GM18520 (cell line): ENCODE measurements around the gene PAQR9.
"Not testable (repeated sequence)": the region's sequence is repeated elsewhere in the genome, so short reads cannot be mapped to it uniquely, and the experiment has no call there.

Experiments used
- ATAC-seq: cut with Tn5 transposase; IDR thresholded peaks from one replicate; pipeline ENCODE4 v1.9.1; 2021; ENCODE audit not compliant: unreplicated experiment

PAQR9 gene

GRCh38 chr3:142963516-142964448, at the start of gene PAQR9:
PAQR9 (minus strand) TSS chr3:142963674; CDS start chr3:142963336, 338 bp downstream.
- ATAC-seq = no peak

- ATAC-seq = no peak
These were observed 48.2 kb upstream of the PAQR9 start for GRCh38 chr3:143011705-143012104.

- no peak for ATAC-seq
These were observed 46.5 kb upstream of the PAQR9 start for GRCh38 chr3:143010024-143010423.

DNA sequence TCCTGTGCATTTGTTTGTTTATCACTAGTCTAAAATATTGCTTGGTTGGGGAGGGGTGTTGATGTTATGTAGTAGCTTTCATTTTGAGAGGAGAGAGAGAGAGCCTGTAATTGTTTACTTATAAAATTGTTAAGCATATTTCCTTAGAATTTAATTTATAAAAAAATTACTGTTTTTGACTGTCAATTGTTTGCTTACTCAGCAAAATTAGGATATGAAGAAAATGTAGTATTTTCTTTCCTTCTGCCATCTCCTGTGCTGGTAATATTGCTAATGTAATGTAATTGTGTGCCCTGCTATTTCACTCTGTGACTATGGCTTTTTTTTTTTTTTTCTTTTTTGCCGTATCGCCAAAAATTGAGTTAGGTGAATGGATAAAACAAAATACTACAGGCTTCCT, 41.3 kb upstream of the PAQR9 start:
- ATAC-seq = no peak

- ATAC-seq = no peak
These were observed 39.3 kb upstream of the PAQR9 start for GRCh38 chr3:143002727-143003126.

DNA sequence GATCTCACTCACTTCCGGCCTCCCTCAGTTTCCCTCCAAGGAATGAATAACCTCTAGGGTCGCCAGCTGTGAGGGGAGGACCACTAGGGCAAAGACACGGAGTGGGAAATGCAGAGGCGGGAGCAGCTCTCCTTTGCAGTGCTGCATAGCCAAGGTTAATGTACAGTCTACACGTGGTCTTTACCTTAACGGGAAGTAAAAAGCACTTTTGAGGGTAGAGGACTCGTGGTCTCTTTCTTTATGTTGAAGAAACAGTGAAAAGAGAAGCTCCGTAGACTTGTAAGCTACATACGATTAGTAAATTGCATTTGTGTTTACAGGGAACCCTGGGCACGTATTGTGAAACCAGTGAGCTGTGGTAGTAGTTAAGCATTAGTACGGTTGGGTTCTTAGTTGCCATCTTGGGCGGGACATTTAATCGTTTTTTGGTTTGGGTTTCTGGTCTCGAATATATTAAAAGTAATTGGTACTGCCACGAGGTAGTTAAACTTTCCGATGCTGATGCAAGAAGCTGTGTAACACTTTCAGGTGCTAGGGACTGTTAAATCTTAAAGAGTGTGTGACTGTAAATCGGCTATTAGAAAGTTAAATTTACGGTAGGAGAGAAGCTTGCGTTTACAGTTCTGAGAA, 38.7 kb upstream of the PAQR9 start:
- ATAC-seq = peak; percentile 20

DNA sequence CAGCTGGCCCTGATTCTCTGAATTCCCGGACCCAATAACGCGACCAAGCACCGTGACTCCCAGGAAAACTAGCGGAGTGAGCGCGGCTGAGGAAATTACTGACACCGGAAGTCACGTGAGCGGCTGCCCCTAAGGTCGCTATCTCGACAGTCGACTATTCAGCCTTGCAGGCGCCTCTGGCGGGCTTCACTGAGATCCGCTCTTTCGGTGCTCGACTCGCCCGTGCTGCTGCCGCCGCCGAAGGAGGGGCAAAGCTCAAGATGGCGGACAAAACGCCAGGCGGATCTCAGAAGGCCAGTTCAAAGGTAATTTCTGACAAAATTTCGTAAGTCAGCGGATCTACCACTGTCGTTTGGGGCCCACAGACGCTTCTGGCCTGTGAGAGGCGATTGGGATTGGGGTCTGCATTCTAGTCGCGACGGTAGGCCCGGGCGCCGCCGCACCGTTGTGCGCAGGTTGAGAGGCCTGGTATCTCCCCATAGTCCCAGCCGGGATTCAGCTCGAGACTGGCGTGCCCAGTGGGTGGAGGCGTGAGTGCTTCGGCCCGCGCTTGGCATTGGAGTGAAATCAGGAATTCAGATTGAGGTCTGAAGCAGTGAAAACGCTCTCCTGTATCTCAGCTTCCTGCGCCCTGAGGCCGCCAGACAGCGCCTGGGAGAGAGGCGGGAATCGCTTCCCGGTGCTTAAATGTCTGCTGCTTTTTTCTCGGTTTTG, 38.1 kb upstream of the PAQR9 start, which contains the start of gene U2SURP:
Gene U2SURP (plus strand): TSS at position 202 of the 714 bp plus-strand sequence. CDS start 59 bp downstream, at position 261.
- peak; percentile 90 for ATAC-seq

DNA sequence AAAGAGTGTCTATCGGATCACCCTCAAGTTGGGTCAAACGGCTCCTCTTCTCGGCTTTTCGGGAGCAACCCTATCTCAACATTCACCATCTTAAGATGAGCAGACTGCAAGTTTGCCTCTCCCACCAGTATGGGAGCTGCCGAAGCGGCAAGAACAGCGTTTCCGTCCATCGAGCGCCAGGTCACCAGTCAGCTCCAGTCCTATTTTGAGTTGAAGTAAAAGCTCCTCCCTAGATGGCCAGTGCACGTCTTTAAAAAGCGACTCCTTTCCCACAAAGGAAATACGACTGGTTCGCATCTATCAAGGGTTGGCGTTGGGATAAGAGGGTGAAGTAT, 37.5 kb upstream of the PAQR9 start:
- peak; percentile 32 for ATAC-seq

GRCh38 chr3:143000528-143000927, 37.1 kb upstream of the PAQR9 start:
- no peak for ATAC-seq

DNA sequence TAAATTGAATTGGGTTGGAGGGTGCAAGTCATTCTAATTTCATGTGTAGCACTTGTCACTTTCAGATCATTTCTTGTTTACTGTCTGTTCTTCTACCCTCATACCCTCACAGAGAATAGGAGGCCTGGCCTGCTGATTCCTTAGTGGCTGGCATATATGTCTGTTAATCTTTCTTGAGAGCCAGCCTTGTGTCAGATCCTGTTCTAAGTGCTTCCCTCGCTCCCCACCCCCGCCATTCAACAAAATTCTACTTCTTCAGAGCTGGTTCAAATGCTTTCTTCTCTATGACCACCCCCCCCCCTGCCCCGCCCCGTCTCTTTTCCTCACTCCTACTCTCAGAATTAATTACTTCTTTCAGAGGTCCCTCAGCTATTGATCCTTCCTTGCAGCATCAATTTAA, 36.4 kb upstream of the PAQR9 start:
- no peak for ATAC-seq

GRCh38 chr3:142998439-142998838, 35.0 kb upstream of the PAQR9 start:
- ATAC-seq = no peak

- no peak for ATAC-seq
These were observed 33.9 kb upstream of the PAQR9 start for GRCh38 chr3:142997330-142997729.

DNA sequence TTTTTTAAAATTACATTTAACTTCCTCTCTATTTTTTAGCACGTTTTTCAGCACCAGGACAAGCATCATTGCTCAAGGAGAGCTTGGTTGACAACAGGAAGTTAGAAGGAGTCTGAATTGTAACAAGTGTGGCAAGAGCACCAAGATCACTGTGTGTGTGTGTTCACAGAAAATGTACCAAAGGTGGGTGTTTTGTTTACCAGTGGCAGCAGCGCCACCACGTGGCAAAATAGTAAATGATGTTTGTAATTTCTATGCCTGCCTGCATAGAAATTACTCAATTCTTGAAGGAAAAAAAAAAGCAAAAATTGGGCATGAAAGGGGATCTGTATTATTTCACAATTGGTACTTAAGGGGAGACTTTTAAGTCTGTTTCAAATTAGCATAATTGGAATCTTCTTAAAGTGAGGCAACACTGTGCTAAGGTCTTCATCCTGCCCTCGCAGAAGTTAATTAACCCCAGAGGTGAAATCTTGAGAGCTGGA, 30.5 kb upstream of the PAQR9 start:
- no peak for ATAC-seq

GRCh38 chr3:142992323-142992722, 28.8 kb upstream of the PAQR9 start:
- no peak for ATAC-seq

GRCh38 chr3:142990721-142991120, 27.2 kb upstream of the PAQR9 start:
- no peak for ATAC-seq

- not testable (repeated sequence) for ATAC-seq
These were observed 25.4 kb upstream of the PAQR9 start for GRCh38 chr3:142988826-142989225.

DNA sequence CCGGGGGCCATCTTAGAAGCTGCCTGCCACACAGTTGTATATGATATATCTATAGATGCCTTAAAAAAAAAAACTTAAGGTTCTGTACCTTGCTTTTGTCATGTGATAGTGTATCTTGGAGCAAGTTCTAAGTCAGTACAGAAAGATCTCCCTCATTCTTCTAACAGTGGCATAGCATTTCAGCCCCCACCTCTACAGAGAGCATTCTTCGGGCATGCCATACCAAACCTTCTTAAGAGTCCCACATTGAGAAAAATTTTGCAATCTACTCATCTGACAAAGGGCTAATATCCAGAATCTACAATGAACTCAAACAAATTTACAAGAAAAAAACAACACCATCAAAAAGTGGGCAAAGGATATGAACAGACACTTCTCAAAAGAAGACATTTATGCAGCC, 24.7 kb upstream of the PAQR9 start:
- not testable (repeated sequence) for ATAC-seq

GRCh38 chr3:142987707-142988106, 24.2 kb upstream of the PAQR9 start:
- ATAC-seq = peak; percentile 76

DNA sequence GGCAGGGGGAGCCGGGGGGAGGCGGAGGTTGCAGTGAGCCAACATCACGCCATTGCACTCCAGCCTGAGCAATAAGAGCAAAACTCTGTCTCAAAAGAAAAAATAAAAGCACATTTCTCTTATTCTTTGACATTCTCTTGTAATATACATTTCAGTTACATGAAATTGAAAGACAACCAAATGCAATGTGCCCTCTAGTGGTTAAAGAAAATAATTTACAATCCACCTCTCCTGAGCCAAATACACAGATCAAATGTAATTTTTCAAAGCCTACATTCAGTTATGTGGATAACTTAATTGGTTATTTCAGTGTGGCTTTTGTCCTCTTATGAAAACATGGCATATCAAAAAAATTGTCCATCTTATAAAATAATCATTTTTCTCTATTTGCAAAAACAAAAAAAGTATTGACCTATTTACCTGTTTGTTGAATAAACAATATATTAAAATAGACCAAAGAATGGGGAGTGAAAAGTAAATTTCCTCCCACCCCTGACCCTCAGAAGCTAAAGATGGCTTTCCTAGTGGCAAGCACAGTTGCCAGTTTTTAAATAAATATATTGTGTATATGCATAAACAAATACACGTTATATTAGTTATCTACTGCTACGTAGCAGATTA, 23.7 kb upstream of the PAQR9 start:
- no peak for ATAC-seq

GRCh38 chr3:142984255-142984654, 20.8 kb upstream of the PAQR9 start:
- no peak for ATAC-seq

DNA sequence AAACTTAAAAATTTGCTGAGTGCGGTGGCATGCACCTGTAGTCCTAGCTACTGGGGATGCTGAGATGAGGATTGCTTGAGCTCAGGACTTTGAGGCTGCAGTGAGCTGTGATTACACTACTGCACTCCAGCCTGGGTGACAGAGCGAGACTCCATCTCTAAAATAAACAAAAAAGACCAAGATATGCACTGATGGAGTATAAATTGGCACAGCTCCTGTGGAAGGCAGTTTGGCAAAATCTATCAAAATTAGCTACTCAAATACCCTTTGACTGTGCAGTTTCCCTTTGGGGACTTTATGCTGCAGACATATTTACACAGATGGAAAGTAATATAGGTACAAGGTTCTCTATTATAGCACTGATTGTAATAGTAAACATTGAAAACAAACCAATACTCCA, 19.8 kb upstream of the PAQR9 start:
- no peak for ATAC-seq
